Kasumi-1 (cell line): ENCODE data around the gene ADAMTS1.

Experiments
- DNase-seq, 2 experiments: peaks; one replicate each; lab custom pipeline; 2025; lab: John Stamatoyannopoulos, UW

The ADAMTS1 gene

GRCh38 chr21:26844258-26845065 is 747 bp downstream of the ADAMTS1 start:
- DNase-seq, result peak; percentile 37 to 53

- DNase-seq, result peak; percentile 29 to 37
Observed at GRCh38 chr21:26843933-26844257, 1.3 kb downstream of the ADAMTS1 start.

- peak; percentile 66 to 77 for DNase-seq
Observed at GRCh38 chr21:26842974-26843932, 2.0 kb downstream of the ADAMTS1 start.

- no peak for DNase-seq
Observed at GRCh38 chr21:26842300-26842699, 2.9 kb downstream of the ADAMTS1 start.

- no peak for DNase-seq
Observed at GRCh38 chr21:26840912-26841311, 4.3 kb downstream of the ADAMTS1 start.

- DNase-seq, result no peak
Observed at GRCh38 chr21:26840201-26840600, 5.0 kb downstream of the ADAMTS1 start.

- no peak for DNase-seq
Observed at GRCh38 chr21:26837539-26837938, 7.7 kb downstream of the ADAMTS1 start.

- DNase-seq, result no peak
Observed at GRCh38 chr21:26836528-26836927, 8.7 kb downstream of the ADAMTS1 start.

GRCh38 chr21:26835714-26836265 is 9.4 kb downstream of the ADAMTS1 start:
- no peak for DNase-seq

- DNase-seq, result peak in 1 of 2 experiments; percentile 8
Observed at GRCh38 chr21:26835027-26835713, 10.0 kb downstream of the ADAMTS1 start.

GRCh38 chr21:26834181-26834905 is 10.9 kb downstream of the ADAMTS1 start:
- DNase-seq, result peak; percentile 7 to 11

GRCh38 chr21:26833460-26833939 is 11.7 kb downstream of the ADAMTS1 start:
- DNase-seq, result no peak

- DNase-seq, result no peak
Observed at GRCh38 chr21:26833011-26833410, 12.2 kb downstream of the ADAMTS1 start.

GRCh38 chr21:26832546-26832945 is 12.7 kb downstream of the ADAMTS1 start:
- no peak for DNase-seq

GRCh38 chr21:26826801-26827200 is 18.4 kb downstream of the ADAMTS1 start:
- DNase-seq, result no peak

GRCh38 chr21:26820509-26820908 is 24.7 kb downstream of the ADAMTS1 start:
- DNase-seq, result no peak

- DNase-seq, result no peak
Observed at GRCh38 chr21:26819740-26820324, 25.4 kb downstream of the ADAMTS1 start.

GRCh38 chr21:26818906-26819305 is 26.3 kb downstream of the ADAMTS1 start:
- no peak for DNase-seq

GRCh38 chr21:26815197-26815596 is 30.0 kb downstream of the ADAMTS1 start:
- DNase-seq, result no peak

- DNase-seq, result no peak
Observed at GRCh38 chr21:26814386-26814785, 30.8 kb downstream of the ADAMTS1 start.
